ENCODE results near the gene IGSF3. TPM values are rescaled to one million over a fixed set of nuclear protein-coding genes. Genes with fewer than 3 reads are reported as not detected.

IGSF3 gene
- total and polyA plus RNA-seq, 2 of the 13 experiments (the other 11 are each of a cell fraction or from before 2014, with no cell fraction given): 0.11 to 0.16 TPM

- no peaks in the 10 kb centered on the region for H4K20me1 ChIP-seq (ENCODE audit: insufficient read depth, low read length)
- H3K36me3 ChIP-seq (replicated peaks in 1 of 2; ENCODE audit: control insufficient read depth in 1 of 2, insufficient read depth in 2 of 2, low read length in 2 of 2): no peaks in the 10 kb centered on the region
- H3K9ac ChIP-seq (ENCODE audit: insufficient read depth, low read depth, low read length): no peak overlapping the region
- no peaks in the 10 kb centered on the region for H3K27me3 ChIP-seq (ENCODE audit: control insufficient read depth in 1 of 2, insufficient read depth in 2 of 2, low read length in 2 of 2)
- FAIRE-seq (no peak), ATAC-seq (no peak), DNase-seq (ENCODE audit: low spot score) (no peak)
- no peak overlapping the region for H3K27ac ChIP-seq (ENCODE audit: extremely low read length, insufficient read depth, low read length)
- peak; percentile 62 for TF ChIP-seq ZNF7 (CRISPR knock-in tag; IDR thresholded peaks at IDR 0.05)
- TF ChIP-seq ZNF138 (CRISPR knock-in tag; IDR thresholded peaks at IDR 0.05; ENCODE audit: low read depth): no peak
- ChIA-PET CTCF (ENCODE audit: low intra/inter-chr PET ratio, low total read pairs) (no interaction called here), POLR2A (no interaction called here)
- no peak overlapping the region for H3K4me2 ChIP-seq (ENCODE audit: low read depth, low read length)
- H3K4me1 ChIP-seq (ENCODE audit: insufficient read depth, low read length): no peaks in the 10 kb centered on the region
- BruUV-seq (replicated peaks): no TSS peak
- no peak overlapping the region for H3K4me3 ChIP-seq (replicated peaks in 1 of 3; ENCODE audit: insufficient read depth in 1 of 3, low read depth in 2 of 3, low read length in 3 of 3)
- intact Hi-C loops (cut with micrococcal nuclease; ENCODE audit: unreplicated experiment) (no loop called here), in situ Hi-C loops (cut with HindIII; ENCODE audit: extremely low pct_ligation_motif_present, low pct_unique_long_range_greater_than_20kb) (no loop called here)
- WGBS (ENCODE audit: low lambda C conversion rate): 37% methylated on average over 6 of the region's 6 CpGs
- H3K9me3 ChIP-seq (ENCODE audit: low read length): no peaks in the 10 kb centered on the region
- H3K79me2 ChIP-seq (ENCODE audit: insufficient read depth, low read length): no peaks in the 10 kb centered on the region
- no peak overlapping the region for H2AFZ ChIP-seq (ENCODE audit: low read length)
These were observed 40.8 kb upstream of the IGSF3 start for GRCh38 chr1:116708255-116708900.

- no peak for ATAC-seq
These were observed 39.3 kb upstream of the IGSF3 start for GRCh38 chr1:116706841-116707240.

More at GRCh38 chr1:116706841-116707240, 39.3 kb upstream of the IGSF3 start:
- no peak overlapping the region for H3K27ac ChIP-seq (ENCODE audit: extremely low read length, insufficient read depth, low read length)
- no peaks in the 10 kb centered on the region for H3K27me3 ChIP-seq (ENCODE audit: control insufficient read depth in 1 of 2, insufficient read depth in 2 of 2, low read length in 2 of 2)
- BruUV-seq (replicated peaks): no TSS peak
- H3K4me2 ChIP-seq (ENCODE audit: low read depth, low read length): no peak overlapping the region
- H3K9ac ChIP-seq (ENCODE audit: insufficient read depth, low read depth, low read length): no peak overlapping the region
- CTCF ChIA-PET (ENCODE audit: low intra/inter-chr PET ratio, low total read pairs): no interaction called here
- H3K79me2 ChIP-seq (ENCODE audit: insufficient read depth, low read length): no peaks in the 10 kb centered on the region
- no peak for DNase-seq (ENCODE audit: low spot score)
- TF ChIP-seq ADNP (CRISPR knock-in tag; IDR thresholded peaks at IDR 0.05) (no peak), TERF1 (CRISPR knock-in tag; IDR thresholded peaks at IDR 0.05) (no peak), ARID4A (CRISPR knock-in tag; IDR thresholded peaks at IDR 0.05; ENCODE audit: borderline replicate concordance) (no peak), SUZ12 (IDR thresholded peaks at IDR 0.05; ENCODE audit: low read depth, low read length) (no peak)
- H2AFZ ChIP-seq (ENCODE audit: low read length): no peak overlapping the region
- POLR2A ChIA-PET: no interaction called here
- no peaks in the 10 kb centered on the region for H4K20me1 ChIP-seq (ENCODE audit: insufficient read depth, low read length)
- H3K36me3 ChIP-seq (replicated peaks in 1 of 2; ENCODE audit: control insufficient read depth in 1 of 2, insufficient read depth in 2 of 2, low read length in 2 of 2): no peaks in the 10 kb centered on the region
- intact Hi-C loops (cut with micrococcal nuclease; ENCODE audit: unreplicated experiment) (no loop called here), in situ Hi-C loops (cut with HindIII; ENCODE audit: extremely low pct_ligation_motif_present, low pct_unique_long_range_greater_than_20kb) (no loop called here)
- no peak overlapping the region for H3K4me3 ChIP-seq (replicated peaks in 1 of 3; ENCODE audit: insufficient read depth in 1 of 3, low read depth in 2 of 3, low read length in 3 of 3)
- no peaks in the 10 kb centered on the region for H3K4me1 ChIP-seq (ENCODE audit: insufficient read depth, low read length)
- no peak for FAIRE-seq
- H3K9me3 ChIP-seq (ENCODE audit: low read length): no peaks in the 10 kb centered on the region
